ENCODE results near the gene SMC2. TPM values are rescaled to one million over a fixed set of nuclear protein-coding genes. Genes with fewer than 3 reads are reported as not detected.

The SMC2 gene
- total RNA-seq, result 10 to 100 TPM; 66.3 to 80.7 TPM

- Mint-ChIP-seq H3K9me3 (peaks cover 0 to 3% of the 10 kb centered on the region in 2 donors), H3K27ac (peak within 1 kb of the TSS; percentile 95 to 99), H3K36me3 (peaks cover 35 to 40% of the 10 kb centered on the region in 2 donors)
- ATAC-seq (peak; percentile 89 to 95), DNase-seq (ENCODE audit: low spot score in 2 of 2) (peak; percentile 90 to 92)
Measured at GRCh38 chr9:104093647-104094533, at the start of gene SMC2. Gene SMC2 (plus strand): TSS chr9:104094309. CDS start chr9:104095385, 1,076 bp downstream.

DNA sequence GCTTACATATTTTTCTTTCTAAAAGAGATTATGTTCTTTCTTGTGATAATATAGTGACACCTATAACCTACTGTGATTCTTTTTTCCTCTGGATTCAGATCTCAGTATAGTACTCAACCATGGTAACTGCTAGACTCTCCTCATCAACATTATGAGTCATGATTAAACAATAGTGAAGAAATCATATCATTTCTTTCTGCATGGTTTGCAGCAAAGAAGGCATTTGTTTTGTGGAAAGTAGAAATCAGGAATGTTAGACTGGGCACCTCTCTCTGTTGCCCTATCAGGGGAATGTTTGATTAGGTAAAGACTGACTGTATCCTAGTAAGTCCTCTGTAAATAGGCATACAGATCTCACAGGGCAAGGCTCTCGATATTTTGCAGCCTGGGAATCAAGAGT, 25.6 kb upstream of the SMC2 start:
- ATAC-seq, result no peak
- H3K9me3 Mint-ChIP-seq, result no peaks in the 10 kb centered on the region
- no peak for DNase-seq (ENCODE audit: low spot score in 2 of 2)
- H3K36me3 Mint-ChIP-seq, result no peaks in the 10 kb centered on the region
- H3K27ac Mint-ChIP-seq, result no peak overlapping the region

- Mint-ChIP-seq H3K27ac (no peak overlapping the region), H3K9me3 (no peaks in the 10 kb centered on the region), H3K36me3 (no peaks in the 10 kb centered on the region)
- ATAC-seq, result no peak
- DNase-seq (ENCODE audit: low spot score in 2 of 2), result no peak
Measured at GRCh38 chr9:104069288-104069687, 24.8 kb upstream of the SMC2 start.

GRCh38 chr9:104071589-104071988, 22.5 kb upstream of the SMC2 start:
- Mint-ChIP-seq H3K36me3 (no peaks in the 10 kb centered on the region), H3K9me3 (no peaks in the 10 kb centered on the region), H3K27ac (no peak overlapping the region)
- DNase-seq (ENCODE audit: low spot score in 2 of 2) (no peak), ATAC-seq (peak in 1 of 2 donors; percentile 32)

DNA sequence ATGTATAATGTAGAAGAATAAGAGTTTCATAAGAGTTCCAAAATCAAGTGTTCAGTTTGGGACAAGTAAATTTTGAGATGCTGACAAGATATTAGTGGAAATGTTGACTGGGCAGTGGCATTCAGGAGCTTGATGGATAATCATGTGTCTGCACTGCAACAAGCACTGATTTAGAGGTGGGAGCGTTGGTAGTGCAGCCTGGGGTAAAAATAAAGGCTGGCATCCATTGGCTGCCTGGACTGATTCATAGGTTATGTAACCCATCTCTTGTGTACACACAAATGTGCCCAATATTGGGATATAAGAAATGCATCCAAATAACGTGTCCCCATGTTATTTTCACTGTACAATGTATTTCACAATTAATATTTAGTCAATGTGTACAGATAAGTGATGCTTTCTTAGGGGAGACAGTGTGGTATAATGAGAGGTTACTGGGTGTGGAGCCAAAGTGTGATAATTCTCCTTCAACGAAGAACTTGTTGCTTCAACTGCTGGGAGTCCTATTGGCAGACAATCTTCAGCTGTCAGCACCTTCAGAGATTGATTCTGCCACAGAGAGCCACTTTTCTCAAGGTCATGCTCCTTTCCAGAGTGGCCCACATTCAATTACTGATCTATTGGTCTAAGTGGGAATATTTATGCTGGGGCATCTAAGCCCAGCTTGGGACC, 20.9 kb upstream of the SMC2 start:
- ATAC-seq, result no peak
- no peaks in the 10 kb centered on the region for H3K9me3 Mint-ChIP-seq
- no peak overlapping the region for H3K27ac Mint-ChIP-seq
- no peak for DNase-seq (ENCODE audit: low spot score in 2 of 2)
- H3K36me3 Mint-ChIP-seq, result peaks cover 0 to 2% of the 10 kb centered on the region in 2 donors

DNA sequence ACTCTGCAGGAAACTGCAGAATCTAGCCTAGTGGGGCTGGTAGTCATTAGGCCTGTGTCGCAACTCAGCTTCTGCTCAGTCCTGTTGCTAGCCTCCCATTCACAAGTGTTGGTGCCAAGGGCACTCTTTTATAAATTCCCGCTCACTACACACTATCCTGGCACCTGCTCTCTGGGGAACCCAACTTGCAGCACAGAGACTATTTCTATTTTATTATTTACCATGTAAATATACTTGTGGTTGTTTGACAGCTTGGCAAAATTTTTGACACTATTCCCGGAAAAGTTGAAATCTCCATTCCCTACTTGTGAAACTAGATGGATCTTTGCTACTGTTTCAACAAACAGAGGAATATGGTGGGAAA, 20.4 kb upstream of the SMC2 start:
- no peak for DNase-seq (ENCODE audit: low spot score in 2 of 2)
- H3K36me3 Mint-ChIP-seq, result peaks cover 1 to 7% of the 10 kb centered on the region in 2 donors
- no peak for ATAC-seq
- no peak overlapping the region for H3K27ac Mint-ChIP-seq
- peaks cover 0 to under 1% of the 10 kb centered on the region in 2 donors for H3K9me3 Mint-ChIP-seq

- ATAC-seq (no peak), DNase-seq (ENCODE audit: low spot score in 2 of 2) (no peak)
- Mint-ChIP-seq H3K27ac (no peak overlapping the region), H3K36me3 (peaks cover 6 to 12% of the 10 kb centered on the region in 2 donors), H3K9me3 (peaks cover 4% of the 10 kb centered on the region in 2 donors)
Measured at GRCh38 chr9:104074876-104075275, 19.2 kb upstream of the SMC2 start.

DNA sequence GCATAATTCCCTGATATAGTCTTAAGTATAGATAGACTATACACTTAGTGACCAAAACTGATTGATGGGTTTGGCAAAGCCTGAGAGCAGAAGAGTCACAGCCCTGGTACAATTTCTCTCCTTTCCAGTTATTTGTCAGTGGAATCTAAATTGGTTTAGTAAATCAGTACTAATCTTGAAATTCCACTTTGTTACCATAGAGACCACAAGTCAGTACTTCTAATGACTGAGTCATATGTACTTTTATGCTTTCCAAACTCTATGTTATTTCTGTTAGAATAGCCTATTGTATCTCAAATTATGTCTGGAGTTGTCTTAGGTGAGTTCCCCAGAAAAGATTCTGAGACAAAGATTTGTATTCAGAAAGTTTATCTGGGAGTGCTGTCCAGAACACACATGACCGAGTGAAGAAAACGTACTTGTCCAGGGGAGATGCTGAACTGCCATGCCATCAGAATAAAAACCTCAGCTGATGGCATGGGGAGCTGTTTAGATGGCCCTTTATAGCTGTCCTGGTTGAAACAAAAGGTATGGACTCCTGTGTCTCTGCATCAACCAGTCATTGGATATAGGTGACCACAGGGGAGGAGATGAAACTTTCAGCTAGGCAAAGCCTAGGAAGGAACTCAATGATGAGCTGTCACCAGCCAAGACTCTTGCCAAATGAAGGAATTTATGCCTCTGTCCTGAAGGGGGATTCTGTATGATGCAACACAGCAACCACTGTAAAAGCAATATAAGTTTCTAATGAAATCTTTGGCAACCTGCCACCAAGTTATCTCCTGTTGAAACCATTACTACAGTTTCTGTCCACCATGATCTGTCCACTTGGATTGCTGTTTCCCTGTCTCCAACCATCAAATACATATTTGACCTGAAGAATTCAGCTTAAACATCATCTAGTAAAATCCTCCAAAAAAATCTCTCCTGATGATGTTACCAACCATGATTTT, 18.0 kb upstream of the SMC2 start:
- ATAC-seq (peak in 1 of 2 donors; percentile 78), DNase-seq (ENCODE audit: low spot score in 2 of 2) (no peak)
- no peak overlapping the region for H3K27ac Mint-ChIP-seq
- H3K9me3 Mint-ChIP-seq, result peaks cover 4% of the 10 kb centered on the region in 2 donors
- H3K36me3 Mint-ChIP-seq, result peaks cover 6 to 12% of the 10 kb centered on the region in 2 donors

GRCh38 chr9:104078596-104078995, 15.5 kb upstream of the SMC2 start:
- no peak overlapping the region for H3K27ac Mint-ChIP-seq
- H3K9me3 Mint-ChIP-seq, result peaks cover 4 to 16% of the 10 kb centered on the region in 2 donors
- peaks cover 12 to 14% of the 10 kb centered on the region in 2 donors for H3K36me3 Mint-ChIP-seq
- DNase-seq (ENCODE audit: low spot score in 2 of 2), result no peak
- ATAC-seq, result no peak

- peaks cover 12 to 14% of the 10 kb centered on the region in 2 donors for H3K36me3 Mint-ChIP-seq
- no peak overlapping the region for H3K27ac Mint-ChIP-seq
- no peak for DNase-seq (ENCODE audit: low spot score in 2 of 2)
- peaks cover 4 to 16% of the 10 kb centered on the region in 2 donors for H3K9me3 Mint-ChIP-seq
- no peak for ATAC-seq
Measured at GRCh38 chr9:104080983-104081382, 13.1 kb upstream of the SMC2 start.

DNA sequence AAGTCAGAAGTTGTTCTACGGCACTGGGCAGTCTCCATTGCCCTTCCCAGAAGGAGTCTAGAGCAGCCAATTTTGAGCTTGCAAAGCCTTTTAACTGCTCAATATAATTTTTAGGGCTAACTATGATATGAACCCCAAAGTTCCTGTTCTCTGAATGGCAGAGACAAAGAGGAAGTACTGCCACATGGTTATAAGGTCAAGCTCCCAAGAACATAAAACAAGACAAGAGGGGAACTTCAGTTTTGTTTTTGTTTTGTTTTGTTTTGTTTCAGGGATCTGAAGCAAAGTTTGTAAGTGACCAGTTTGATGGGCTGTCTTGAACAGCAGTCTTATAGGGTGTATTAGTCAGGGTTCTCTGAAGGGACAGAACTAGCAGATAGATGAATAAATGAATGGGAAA, 11.9 kb upstream of the SMC2 start:
- Mint-ChIP-seq H3K9me3 (peaks cover 4 to 16% of the 10 kb centered on the region in 2 donors), H3K36me3 (peaks cover 12 to 14% of the 10 kb centered on the region in 2 donors), H3K27ac (no peak overlapping the region)
- ATAC-seq (no peak), DNase-seq (ENCODE audit: low spot score in 2 of 2) (no peak)

GRCh38 chr9:104085525-104085924, 8.6 kb upstream of the SMC2 start:
- H3K9me3 Mint-ChIP-seq, result peaks cover 0 to 15% of the 10 kb centered on the region in 2 donors
- ATAC-seq (no peak), DNase-seq (ENCODE audit: low spot score in 2 of 2) (no peak)
- no peak overlapping the region for H3K27ac Mint-ChIP-seq
- H3K36me3 Mint-ChIP-seq, result peaks cover 0 to 8% of the 10 kb centered on the region in 2 donors

GRCh38 chr9:104087894-104088293, 6.2 kb upstream of the SMC2 start:
- Mint-ChIP-seq H3K27ac (no peak overlapping the region), H3K36me3 (peaks cover 0 to 9% of the 10 kb centered on the region in 2 donors), H3K9me3 (peaks cover 0 to 6% of the 10 kb centered on the region in 2 donors)
- DNase-seq (ENCODE audit: low spot score in 2 of 2) (no peak), ATAC-seq (no peak)

GRCh38 chr9:104088416-104088815, 5.7 kb upstream of the SMC2 start:
- DNase-seq (ENCODE audit: low spot score in 2 of 2), result no peak
- no peak for ATAC-seq

GRCh38 chr9:104090578-104090977, 3.5 kb upstream of the SMC2 start:
- no peak for ATAC-seq
- DNase-seq (ENCODE audit: low spot score in 2 of 2), result no peak
- Mint-ChIP-seq H3K36me3 (peaks cover 22% of the 10 kb centered on the region in 2 donors), H3K9me3 (peaks cover 0 to 3% of the 10 kb centered on the region in 2 donors), H3K27ac (no peak overlapping the region)

More at GRCh38 chr9:104088416-104088815, 5.7 kb upstream of the SMC2 start:
- H3K9me3 Mint-ChIP-seq, result peaks cover 0 to 5% of the 10 kb centered on the region in 2 donors
- H3K36me3 Mint-ChIP-seq, result peaks cover 3 to 9% of the 10 kb centered on the region in 2 donors
- no peak overlapping the region for H3K27ac Mint-ChIP-seq

GRCh38 chr9:104091116-104091515, 3.0 kb upstream of the SMC2 start:
- DNase-seq (ENCODE audit: low spot score in 2 of 2), result no peak
- H3K9me3 Mint-ChIP-seq, result peaks cover 0 to 3% of the 10 kb centered on the region in 2 donors
- no peak for ATAC-seq
- H3K36me3 Mint-ChIP-seq, result peaks cover 27% of the 10 kb centered on the region in 2 donors
- H3K27ac Mint-ChIP-seq, result no peak overlapping the region
